Tibial nerve (tissue), 3 donors: Measurements from ENCODE around the gene RABGGTA.

ENCODE experiments used
- CTCF ChIP-seq, 5 experiments: fragments of 200-600 bp in 3 of 5; fragments of 450-650 bp in 2 of 5; sonication (generic) in 3 of 5; IDR thresholded peaks; one replicate each; pipeline ENCODE4 v1.5.1; 2016 to 2019; ENCODE audit warnings: antibody characterized with exemption in 5 of 5, mild to moderate bottlenecking in 3 of 5, moderate library complexity in 2 of 5
- POLR2A ChIP-seq, 2 donors: fragments of 450-650 bp; IDR thresholded peaks; one replicate each; pipeline ENCODE4 v1.6.1; 2017; ENCODE audit warnings: antibody characterized with exemption in 2 of 2, mild to moderate bottlenecking in 2 of 2, moderate library complexity in 2 of 2

DNA sequence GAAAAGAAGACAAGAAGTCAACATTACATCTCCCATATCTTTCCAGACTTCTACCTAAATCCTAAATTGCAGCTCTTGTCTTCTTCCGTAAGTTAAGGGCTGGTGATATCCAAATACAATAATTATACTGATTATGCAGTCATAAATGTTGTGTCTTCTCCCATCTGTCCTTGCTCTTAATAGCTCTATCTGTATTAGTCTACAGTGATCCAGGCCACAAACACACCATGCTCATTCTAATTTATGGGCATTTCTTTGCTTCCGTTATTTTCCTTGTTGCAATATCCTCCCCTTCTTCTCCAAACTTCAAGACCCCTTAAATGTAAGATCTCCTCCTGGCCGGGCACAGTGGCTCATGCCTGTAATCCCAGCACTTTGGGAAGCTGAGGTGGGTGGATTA lies 51.9 kb downstream of the RABGGTA start:
- TF ChIP-seq CTCF (IDR thresholded peaks at IDR 0.05), result no peak
- no peak for TF ChIP-seq POLR2A (IDR thresholded peaks at IDR 0.05)
